HS-27A (cell line): ENCODE results near the gene TSPAN14.
"Not testable (repeated sequence)": the region's sequence is repeated elsewhere in the genome, so short reads cannot be mapped to it uniquely, and the experiment has no call there.

Experiments used
- DNase-seq: peaks from one replicate; pipeline ENCODE4 v3.0.0-alpha.2; 2012; ENCODE audit warnings: low read depth, missing footprints

Gene TSPAN14

DNA sequence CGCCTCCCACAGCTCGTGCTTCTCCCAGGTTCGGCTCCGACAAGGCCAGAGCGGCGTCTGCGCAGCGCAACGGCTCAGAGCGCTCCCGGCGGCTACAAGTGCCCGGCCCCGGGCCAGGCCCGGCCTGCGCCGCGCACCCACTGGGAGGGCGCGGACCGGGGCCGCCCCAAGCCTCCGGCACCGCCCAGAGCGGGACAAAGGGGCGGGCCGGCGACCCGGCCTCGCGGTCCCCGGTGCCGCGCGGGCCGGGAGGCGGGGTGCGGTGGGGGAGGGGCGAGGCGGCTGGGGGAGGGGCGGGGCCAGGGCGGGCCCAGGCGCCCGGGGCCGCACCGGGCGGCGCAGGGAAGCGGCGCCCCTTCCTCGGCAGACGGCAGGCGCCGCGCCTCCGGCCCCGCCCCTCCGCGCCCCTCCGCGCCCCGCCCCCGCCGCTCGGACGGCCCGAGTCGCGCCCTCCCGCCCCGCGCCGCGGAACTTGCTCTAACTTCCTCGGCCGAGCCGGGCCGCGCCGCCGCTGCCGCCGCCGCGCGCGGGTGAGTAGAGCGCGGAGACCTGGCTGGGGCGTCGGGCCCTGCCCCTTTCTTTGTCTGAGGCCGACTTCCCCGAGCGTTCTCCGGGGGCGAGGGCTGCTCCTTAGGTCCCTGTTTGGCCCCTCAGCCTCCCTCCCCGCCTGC, at the start of gene TSPAN14:
Gene TSPAN14, plus strand, starts transcription at position 469 of the 671 bp plus-strand sequence. CDS start 34,924 bp downstream, outside the sequence.
- no peak for DNase-seq

- DNase-seq, result no peak
Measured at GRCh38 chr10:80405035-80405434, 49.1 kb upstream of the TSPAN14 start.

DNA sequence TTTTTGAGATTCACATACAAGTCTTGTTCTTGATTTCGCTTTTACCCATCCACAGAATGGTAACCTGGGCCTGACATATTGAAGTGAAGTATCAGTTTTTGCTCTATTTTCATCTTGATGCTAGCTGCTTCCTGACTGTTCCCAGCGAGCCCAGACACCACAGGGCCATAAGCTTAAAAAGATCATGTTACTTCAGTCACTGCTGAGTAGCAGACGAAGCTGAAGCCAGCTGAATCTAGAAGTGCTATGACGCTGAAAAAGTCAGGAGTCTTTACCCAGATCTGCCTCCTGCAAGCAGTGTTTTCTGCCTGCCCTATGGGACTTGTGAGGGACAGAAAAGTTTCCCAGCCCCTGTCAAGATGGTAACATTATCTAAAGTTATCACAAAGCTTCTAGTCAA, 48.5 kb upstream of the TSPAN14 start:
- DNase-seq, result no peak

GRCh38 chr10:80406204-80406603, 47.9 kb upstream of the TSPAN14 start:
- no peak for DNase-seq

DNA sequence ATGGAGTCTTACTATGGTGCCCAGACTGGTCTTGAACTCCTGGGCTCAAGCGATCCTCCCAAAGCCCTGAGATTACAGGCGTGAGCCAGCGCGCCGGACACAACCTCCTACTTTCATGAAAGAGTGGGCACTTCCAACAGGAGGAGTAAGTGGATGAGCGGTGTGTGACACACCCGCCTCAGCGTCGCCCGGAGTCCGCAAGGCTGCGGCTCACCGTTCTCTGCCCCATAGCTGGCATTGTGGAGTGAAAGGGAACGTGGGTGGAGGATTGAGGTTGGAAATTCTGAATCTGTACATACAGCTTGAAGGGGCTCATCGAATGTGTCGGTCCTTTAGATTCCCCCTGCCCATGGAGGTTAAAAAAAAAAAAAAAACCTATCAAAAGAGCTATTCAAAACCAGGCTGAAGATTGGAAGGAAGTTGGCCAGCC, 46.3 kb upstream of the TSPAN14 start:
- no peak for DNase-seq

GRCh38 chr10:80408242-80409101, 45.6 kb upstream of the TSPAN14 start, which contains the start of gene PRXL2A:
Gene PRXL2A (plus strand): TSS chr10:80408551. CDS start chr10:80420468, 11,917 bp downstream.
- no peak for DNase-seq

DNA sequence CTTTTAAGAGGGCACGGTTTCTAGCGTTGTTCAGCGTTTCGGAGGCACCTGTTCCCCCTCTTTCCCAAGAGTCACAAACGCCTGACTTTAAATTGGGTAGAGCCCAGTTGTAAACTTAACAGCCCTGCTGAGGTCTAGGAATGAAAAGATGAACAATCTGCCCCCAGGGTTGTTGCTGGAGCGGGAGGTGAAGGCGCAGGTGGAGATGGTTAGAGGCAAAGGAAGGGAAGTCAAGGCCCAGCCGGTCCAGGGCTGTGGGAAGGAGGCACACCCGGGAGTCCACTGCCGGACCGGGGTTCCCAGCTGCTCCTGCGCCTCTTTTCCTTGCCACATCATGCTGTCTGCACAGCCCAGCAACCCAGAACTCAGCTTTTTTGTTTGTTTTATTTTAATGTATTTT, 45.0 kb upstream of the TSPAN14 start:
- DNase-seq, result no peak

- DNase-seq, result no peak
Measured at GRCh38 chr10:80410122-80410521, 44.0 kb upstream of the TSPAN14 start.

DNA sequence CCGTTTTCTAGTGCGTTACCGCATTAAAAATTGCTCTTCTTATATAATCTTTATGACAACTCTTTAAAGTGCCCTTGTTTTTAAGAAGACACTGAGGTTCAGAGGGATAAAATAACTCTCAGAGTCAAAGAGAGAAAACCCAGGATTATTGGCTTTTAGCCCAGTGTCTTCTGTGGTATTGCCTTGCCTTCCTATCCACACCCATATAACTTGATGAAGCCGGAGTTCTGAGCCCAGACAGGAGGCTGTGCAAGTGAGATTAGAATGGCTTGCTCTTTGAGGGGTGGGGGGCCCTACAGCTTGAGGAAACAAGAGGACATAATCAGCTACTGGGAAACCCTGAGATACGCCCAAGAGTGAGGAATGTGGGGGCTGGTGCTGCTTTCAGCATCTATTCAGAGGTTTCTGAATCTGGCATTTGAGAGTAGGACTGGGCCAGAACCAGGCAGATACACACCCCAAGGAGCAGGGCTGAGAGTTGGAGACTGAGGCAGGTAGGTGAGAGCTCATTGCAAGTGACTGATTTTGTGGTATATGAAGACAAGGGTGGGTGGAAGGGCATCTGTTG, 43.4 kb upstream of the TSPAN14 start:
- no peak for DNase-seq

- DNase-seq, result no peak
Measured at GRCh38 chr10:80411267-80411668, 42.8 kb upstream of the TSPAN14 start.

- no peak for DNase-seq
Measured at GRCh38 chr10:80411681-80412220, 42.4 kb upstream of the TSPAN14 start.

DNA sequence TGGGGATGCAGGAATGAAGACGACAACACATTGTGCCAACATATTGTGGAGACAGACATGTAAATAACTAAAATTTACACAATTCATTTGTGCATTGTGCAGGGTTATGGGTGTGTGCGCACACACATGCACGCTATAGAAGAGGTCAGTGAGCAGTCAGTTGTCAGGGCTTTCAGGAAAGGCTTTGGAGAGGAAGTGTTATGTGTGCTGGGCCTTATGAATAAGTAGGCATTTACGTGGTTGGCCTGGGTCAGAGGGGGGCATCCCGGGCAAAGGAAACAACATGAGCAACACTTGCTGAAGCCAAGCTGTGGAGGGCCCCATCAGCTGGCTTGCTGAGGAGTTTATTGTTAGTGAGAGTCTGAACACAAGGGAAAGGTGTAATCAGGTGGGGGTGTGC, 41.6 kb upstream of the TSPAN14 start:
- DNase-seq, result no peak

- DNase-seq, result no peak
Measured at GRCh38 chr10:80413271-80413996, 40.7 kb upstream of the TSPAN14 start.

- no peak for DNase-seq
Measured at GRCh38 chr10:80414142-80414895, 39.8 kb upstream of the TSPAN14 start.

DNA sequence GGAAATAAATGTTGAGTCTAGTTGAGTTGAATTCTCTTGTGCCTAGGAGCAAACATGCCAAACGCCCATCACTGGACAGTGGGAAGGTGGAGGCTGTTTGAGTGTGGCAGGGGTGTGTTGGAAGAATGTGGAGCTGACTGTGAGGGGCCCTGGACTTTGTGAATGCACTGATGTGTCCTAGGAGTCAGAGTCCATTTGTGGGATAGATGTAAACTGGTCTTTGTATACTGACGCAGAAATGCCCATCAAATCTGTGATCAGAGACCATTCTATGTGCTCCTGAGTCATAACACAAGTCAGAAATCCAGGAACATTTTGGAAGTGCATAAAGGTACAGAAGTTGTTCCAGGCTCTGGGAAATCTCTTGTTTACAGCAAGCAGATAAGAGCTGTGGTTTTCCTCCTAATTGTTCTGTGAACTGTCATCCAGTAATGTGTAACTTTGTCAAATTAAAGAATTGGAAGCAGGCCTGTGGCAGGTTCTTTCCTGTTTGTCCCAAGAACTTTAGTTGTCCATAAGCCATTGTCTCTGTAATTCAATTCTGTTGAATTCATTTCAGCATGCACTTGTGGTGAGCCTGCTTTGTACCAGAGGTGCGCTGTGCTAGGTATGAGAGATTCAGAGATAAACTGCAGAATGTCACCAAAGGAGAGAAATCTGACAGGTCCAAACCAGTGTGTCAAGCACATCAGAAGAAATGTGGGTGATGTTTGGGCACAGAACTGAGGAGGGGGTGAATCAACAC, 38.2 kb upstream of the TSPAN14 start:
- no peak for DNase-seq

DNA sequence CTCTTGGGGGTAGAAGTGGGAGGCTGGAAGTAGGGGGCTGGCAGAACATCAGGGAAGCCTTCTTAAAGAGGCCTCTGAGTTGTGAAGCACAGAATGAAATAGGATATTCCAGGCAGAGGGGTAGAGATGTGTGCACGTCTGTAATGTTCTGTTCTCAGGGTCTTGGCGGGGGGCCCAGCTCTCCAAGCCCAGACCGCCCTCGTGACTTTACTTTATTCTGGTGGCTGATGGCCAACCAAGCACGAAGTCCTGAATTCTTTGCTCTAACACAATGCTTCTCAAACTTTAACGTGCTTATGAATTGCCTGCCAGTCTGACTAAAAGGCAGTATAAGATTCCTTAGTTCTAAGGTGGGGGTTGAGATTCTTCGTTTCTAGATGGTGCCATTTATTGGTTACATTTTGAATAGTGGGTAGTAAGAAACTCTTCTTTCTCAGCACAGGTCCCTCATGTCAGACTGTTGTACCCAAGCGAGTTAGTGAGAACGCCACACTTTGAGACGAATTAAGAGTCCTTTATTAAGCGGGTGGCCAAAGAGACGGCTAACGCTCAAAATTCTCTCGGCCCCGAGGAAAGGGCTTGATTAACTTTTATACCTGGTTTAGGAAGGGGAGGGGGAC, 37.5 kb upstream of the TSPAN14 start:
- DNase-seq, result no peak

- DNase-seq, result not testable (repeated sequence)
Measured at GRCh38 chr10:80417256-80417655, 36.9 kb upstream of the TSPAN14 start.

DNA sequence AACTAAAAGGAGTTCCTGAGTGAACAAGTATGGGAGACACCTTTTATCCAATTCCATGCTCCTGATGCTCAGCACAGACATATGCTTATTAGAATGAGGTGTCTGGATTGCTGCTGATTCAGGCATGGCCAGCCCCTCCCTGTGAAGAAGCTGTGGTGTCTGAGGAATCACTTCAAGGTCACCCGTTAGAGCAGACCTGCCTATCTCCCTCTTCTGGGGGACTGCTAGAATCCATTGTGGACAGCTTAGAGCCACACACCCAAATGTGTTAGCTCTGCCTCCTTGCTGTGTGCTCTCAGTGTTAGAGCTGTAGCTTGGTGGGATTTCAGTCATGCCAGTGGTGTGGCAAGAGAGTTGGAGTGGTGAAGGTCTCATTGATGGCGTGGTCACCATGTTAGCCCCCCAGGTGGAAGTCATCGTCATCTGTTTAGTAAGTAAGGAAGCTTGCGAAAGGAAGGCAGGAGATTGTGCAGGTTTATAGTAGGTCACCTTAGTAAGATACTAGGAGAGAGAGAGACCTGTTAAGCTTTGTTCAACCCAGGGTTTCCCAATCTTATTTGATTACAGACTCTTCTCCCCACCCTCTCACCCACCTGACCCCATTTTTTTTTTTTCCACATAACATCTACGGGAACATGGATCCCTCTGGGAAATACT, 32.9 kb upstream of the TSPAN14 start:
- DNase-seq, result no peak
